Stimulated activated CD8-positive, alpha-beta memory T cell treated with anti-CD3 and anti-CD28 coated beads, Interleukin-7, amount 100 ng/mL, for 24 hours (primary cell): ENCODE data around the gene EPB41L4A.
"Not testable (repeated sequence)": the region's sequence is repeated elsewhere in the genome, so short reads cannot be mapped to it uniquely, and the experiment has no call there.

Source experiments
- DNase-seq: peaks from one replicate; pipeline ENCODE4 v3.0.0-alpha.2; 2020; ENCODE audit warnings: low read depth

The EPB41L4A gene

GRCh38 chr5:112419164-112419985, at the start of gene EPB41L4A:
Gene EPB41L4A (minus strand): TSS chr5:112419277. CDS start chr5:112419039, 238 bp downstream.
- DNase-seq, result no peak

GRCh38 chr5:112467485-112467884, 48.4 kb upstream of the EPB41L4A start:
- no peak for DNase-seq

- DNase-seq, result not testable (repeated sequence)
Observed at GRCh38 chr5:112466261-112466660, 47.2 kb upstream of the EPB41L4A start.

GRCh38 chr5:112447187-112447760, 28.2 kb upstream of the EPB41L4A start:
- DNase-seq, result not testable (repeated sequence)

GRCh38 chr5:112445626-112446350, 26.7 kb upstream of the EPB41L4A start:
- no peak for DNase-seq

- DNase-seq, result not testable (repeated sequence)
Observed at GRCh38 chr5:112443932-112444331, 24.9 kb upstream of the EPB41L4A start.

GRCh38 chr5:112440031-112440430, 21.0 kb upstream of the EPB41L4A start:
- no peak for DNase-seq

- no peak for DNase-seq
Observed at GRCh38 chr5:112436144-112436543, 17.1 kb upstream of the EPB41L4A start.

GRCh38 chr5:112434641-112435040, 15.6 kb upstream of the EPB41L4A start:
- DNase-seq, result no peak

GRCh38 chr5:112426202-112426601, 7.1 kb upstream of the EPB41L4A start:
- not testable (repeated sequence) for DNase-seq

- DNase-seq, result no peak
Observed at GRCh38 chr5:112419986-112420864, 1.1 kb upstream of the EPB41L4A start.

GRCh38 chr5:112418659-112419163, 366 bp downstream of the EPB41L4A start:
- DNase-seq, result no peak

GRCh38 chr5:112417931-112418658, 982 bp downstream of the EPB41L4A start:
- DNase-seq, result peak; percentile 25

GRCh38 chr5:112415552-112415951, 3.5 kb downstream of the EPB41L4A start:
- DNase-seq, result no peak

GRCh38 chr5:112413611-112414010, 5.5 kb downstream of the EPB41L4A start:
- DNase-seq, result no peak

- DNase-seq, result no peak
Observed at GRCh38 chr5:112412346-112412745, 6.7 kb downstream of the EPB41L4A start.

- no peak for DNase-seq
Observed at GRCh38 chr5:112411903-112412302, 7.2 kb downstream of the EPB41L4A start.

- no peak for DNase-seq
Observed at GRCh38 chr5:112407666-112408065, 11.4 kb downstream of the EPB41L4A start.

GRCh38 chr5:112407240-112407639, 11.8 kb downstream of the EPB41L4A start:
- DNase-seq, result no peak

- no peak for DNase-seq
Observed at GRCh38 chr5:112403069-112403468, 16.0 kb downstream of the EPB41L4A start.

- DNase-seq, result no peak
Observed at GRCh38 chr5:112401924-112402323, 17.2 kb downstream of the EPB41L4A start.
